GM12878 (cell line): ENCODE results near the gene LRRC56. TPM values are rescaled to one million over a fixed set of nuclear protein-coding genes. Genes with fewer than 3 reads are reported as not detected.

Experiments used
- ATAC-seq: fragments of 200-7000 bp; cut with Tn5 transposase; 3 replicates; pipeline ENCODE4 v1.9.1; 2020; ENCODE audit warnings: mild to moderate bottlenecking, moderate library complexity
- BruUV-seq: library from RNA; stranded (reverse); fragments of 400-500 nt; replicated peaks from 2 replicates; lab custom pipeline; 2021; lab: Mats Ljungman, UMichigan
- CTCF ChIA-PET: fragments of 300-600 bp; sonication (Branson Sonifier 250); formaldehyde crosslinking; extraction: SDS; loops from one replicate; lab custom pipeline; 2021; ENCODE audit warnings: inconsistent platforms; lab: Yijun Ruan, JAX
- POLR2A ChIA-PET: fragments of 350-600 bp; formaldehyde crosslinking; extraction: SDS; loops from one replicate; lab custom pipeline; 2021; ENCODE audit warnings: inconsistent platforms; lab: Charles Lee
- RAD21 ChIA-PET: fragments of 300-600 bp; sonication (Branson Sonifier 250); formaldehyde crosslinking; loops from one replicate; lab custom pipeline; 2023; ENCODE audit warnings: antibody characterized with exemption; ENCODE audit not compliant: unreplicated experiment; lab: Charles Lee
- SMC1A ChIA-PET: fragments of 300-600 bp; sonication (Branson Sonifier 250); formaldehyde crosslinking; loops from one replicate; lab custom pipeline; 2023; ENCODE audit not compliant: unreplicated experiment, uncharacterized antibody; lab: Charles Lee
- DNase-seq: peaks from one replicate; pipeline ENCODE4 v3.0.0-alpha.2; 2011; ENCODE audit warnings: low read depth, low spot score
- FAIRE-seq: peaks from 3 replicates; lab custom pipeline; 2011; peaks lifted over from hg19 to GRCh38; lab: Jason Lieb, UNC
- H2AFZ ChIP-seq: 2 replicates; pipeline ENCODE4 v1.6.0; 2011; ENCODE audit warnings: low read depth, low read length, control low read depth; ENCODE audit not compliant: control insufficient read depth
- H3K27ac ChIP-seq: 2 replicates; pipeline ENCODE4 v1.5.1; 2011; ENCODE audit warnings: control low read depth; ENCODE audit not compliant: control insufficient read depth, insufficient read depth
- H3K27me3 ChIP-seq, 2 experiments: replicated peaks in 1 of 2; 2 replicates each; pipeline versions ENCODE4 v1.6.0 to v1.6.1; 2011; ENCODE audit warnings: low read length in 1 of 2; ENCODE audit not compliant: control insufficient read depth in 2 of 2, insufficient read depth in 2 of 2
- H3K36me3 ChIP-seq, 2 experiments: 2 replicates each; pipeline ENCODE4 v1.5.1; 2011; ENCODE audit warnings: low read length in 1 of 2; ENCODE audit not compliant: control insufficient read depth in 2 of 2, insufficient read depth in 2 of 2
- H3K4me1 ChIP-seq: 2 replicates; pipeline ENCODE4 v1.6.1; 2011; ENCODE audit warnings: mild to moderate bottlenecking, low read length, moderate library complexity, mixed read lengths; ENCODE audit not compliant: control insufficient read depth, insufficient read depth
- H3K4me2 ChIP-seq: 2 replicates; pipeline ENCODE4 v1.6.0; 2011; ENCODE audit warnings: control low read depth; ENCODE audit not compliant: control insufficient read depth, insufficient read depth
- H3K4me3 ChIP-seq: fragments of 200-600 bp; sonication (generic); 2 replicates; pipeline ENCODE4 v1.5.1; 2016
- H3K79me2 ChIP-seq: 2 replicates; pipeline ENCODE4 v1.6.0; 2011; ENCODE audit warnings: low read length; ENCODE audit not compliant: control insufficient read depth, insufficient read depth
- H3K9ac ChIP-seq: 2 replicates; pipeline ENCODE4 v1.8.0; 2011; ENCODE audit warnings: low read length, control low read depth, mixed read lengths; ENCODE audit not compliant: control insufficient read depth, insufficient read depth
- H3K9me3 ChIP-seq: replicated peaks from 3 replicates; pipeline ENCODE4 v1.5.1; 2011; ENCODE audit warnings: mild to moderate bottlenecking, low read length; ENCODE audit not compliant: control insufficient read depth, insufficient read depth
- H4K20me1 ChIP-seq: 2 replicates; pipeline ENCODE4 v1.6.0; 2011; ENCODE audit not compliant: control insufficient read depth, insufficient read depth
- BACH1 ChIP-seq: fragments of 450-650 bp; IDR thresholded peaks from 2 replicates; pipeline ENCODE4 v1.6.1; 2017; ENCODE audit warnings: mild to moderate bottlenecking, borderline replicate concordance
- CHD1 ChIP-seq: IDR thresholded peaks from 2 replicates; pipeline ENCODE4 v1.6.1; 2012; ENCODE audit warnings: low read depth, low read length, improper control_type of control experiment
- HDAC2 ChIP-seq: fragments of 200-600 bp; sonication (generic); IDR thresholded peaks from 2 replicates; pipeline ENCODE4 v1.6.1; 2017
- JUND ChIP-seq: IDR thresholded peaks from 2 replicates; pipeline ENCODE4 v1.6.1; 2012; ENCODE audit warnings: low read depth, mild to moderate bottlenecking, low read length, improper control_type of control experiment, moderate library complexity
- KDM1A ChIP-seq: fragments of 200-600 bp; sonication (generic); IDR thresholded peaks from 2 replicates; pipeline ENCODE4 v1.6.1; 2016; ENCODE audit warnings: borderline replicate concordance
- RCOR1 ChIP-seq: conservative IDR thresholded peaks from 2 replicates; pipeline ENCODE4 v1.6.1; 2012; ENCODE audit warnings: low read depth, low read length, improper control_type of control experiment
- TARDBP ChIP-seq: IDR thresholded peaks from 2 replicates; pipeline ENCODE4 v1.6.1; 2016; ENCODE audit warnings: borderline replicate concordance
- YBX1 ChIP-seq: fragments of 450-650 bp; IDR thresholded peaks from 2 replicates; pipeline ENCODE4 v1.6.1; 2016; ENCODE audit warnings: antibody characterized with exemption
- WGBS: methylation state at CpG from one replicate; pipeline ENCODE4 v1.1.6; 2016; ENCODE audit warnings: low lambda C conversion rate; ENCODE audit not compliant: insufficient replicate concordance, insufficient coverage; ENCODE audit errors: missing lambda C conversion rate; 5-methylcytosine and 5-hydroxymethylcytosine counted together
- in situ Hi-C: fragments of 300-500 bp; cut with MboI; formaldehyde crosslinking; loops from 9 replicates; pipeline ENCODE4 v1.14.3; 2018; ENCODE audit warnings: mixed read lengths
- intact Hi-C: fragments of 100-400 bp; cut with micrococcal nuclease; formaldehyde crosslinking; loops from one replicate; pipeline ENCODE4 v1.14.2; 2022; ENCODE audit not compliant: unreplicated experiment
- polyA plus RNA-seq, 11 experiments: library from polyadenylated mRNA; depleted of rRNA in 4 of 11; unstranded in 6 of 11; stranded (reverse) in 5 of 11; fragments of >200 nt; fragmentation: Nextera tagmentation in 4 of 11; fragmentation: Illumina TruSeq in 1 of 11; extraction: Ambion mirVana in 4 of 11; extraction: Trizol in 1 of 11; gene quantifications; 1 replicate in 1 of 11; 2 replicates in 10 of 11; pipeline versions ENCODE4 v1.2.1 to v1.2.3, GENCODE V29; 2011 to 2016; ENCODE audit warnings: inconsistent platforms in 2 of 11, missing spikeins in 2 of 11, low read depth in 1 of 11
- total RNA-seq, 4 experiments: library from RNA; depleted of rRNA in 3 of 4; stranded (reverse); fragments of >200 nt in 3 of 4; fragmentation: Illumina TruSeq in 1 of 4; extraction: Trizol in 1 of 4; gene quantifications; 2 replicates each; pipeline versions ENCODE4 v1.2.1 to v1.2.3, GENCODE V29; 2013 to 2021
- TF ChIP-seq, protein P1 (sequence below): IDR thresholded peaks from 2 replicates; pipeline ENCODE4 v1.6.1; 2012; ENCODE audit warnings: low read length, inconsistent platforms

The LRRC56 gene
- total and polyA plus RNA-seq, 10 of the 15 experiments (the other 5 are each of a cell fraction or from before 2014, with no cell fraction given): 0.02 to 1.9 (median 0.75) TPM; not detected in 1

DNA sequence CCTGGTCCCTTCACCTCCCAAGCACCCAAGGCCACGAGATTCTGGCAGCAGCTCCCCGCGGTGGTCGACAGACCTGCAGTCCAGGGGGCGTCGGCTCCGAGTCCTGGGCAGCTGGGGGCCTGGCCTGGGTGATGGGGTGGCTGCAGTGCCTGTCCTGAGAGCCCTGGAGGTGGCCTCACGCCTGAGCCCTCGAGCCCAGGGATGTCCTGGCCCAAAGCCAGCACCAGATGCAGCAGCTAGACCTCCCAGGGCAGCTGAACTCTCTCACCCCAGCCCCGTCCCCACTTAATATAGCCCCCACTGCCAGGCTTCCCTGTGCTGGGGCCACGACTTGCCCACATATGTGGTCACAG is 16.6 kb downstream of the LRRC56 start:
- no peak for FAIRE-seq

More for the DNA sequence above, 16.6 kb downstream of the LRRC56 start:
- Histone ChIP-seq H3K27me3 (peaks cover 0 to 5% of the 10 kb centered on the region in 2 experiments; a peak in 2 of 4 replicates), H3K36me3 (no peaks in the 10 kb centered on the region), H3K27ac (no peak overlapping the region), H3K9me3 (no peaks in the 10 kb centered on the region), H3K9ac (no peak overlapping the region), H3K79me2 (no peaks in the 10 kb centered on the region), H4K20me1 (no peaks in the 10 kb centered on the region), H2AFZ (no peak overlapping the region), H3K4me3 (no peak overlapping the region), H3K4me2 (no peak overlapping the region), H3K4me1 (no peaks in the 10 kb centered on the region)
- intact Hi-C loops: loop anchor here (2.0 kb wide), 1 partner anchor 169 kb away; no protein-coding TSS in a partner anchor
- no peak for TF ChIP-seq CHD1
- TF ChIP-seq HDAC2: no peak
- TF ChIP-seq KDM1A: no peak
- TF ChIP-seq TARDBP: no peak
- TF ChIP-seq YBX1: no peak
- TF ChIP-seq, protein P1, sequence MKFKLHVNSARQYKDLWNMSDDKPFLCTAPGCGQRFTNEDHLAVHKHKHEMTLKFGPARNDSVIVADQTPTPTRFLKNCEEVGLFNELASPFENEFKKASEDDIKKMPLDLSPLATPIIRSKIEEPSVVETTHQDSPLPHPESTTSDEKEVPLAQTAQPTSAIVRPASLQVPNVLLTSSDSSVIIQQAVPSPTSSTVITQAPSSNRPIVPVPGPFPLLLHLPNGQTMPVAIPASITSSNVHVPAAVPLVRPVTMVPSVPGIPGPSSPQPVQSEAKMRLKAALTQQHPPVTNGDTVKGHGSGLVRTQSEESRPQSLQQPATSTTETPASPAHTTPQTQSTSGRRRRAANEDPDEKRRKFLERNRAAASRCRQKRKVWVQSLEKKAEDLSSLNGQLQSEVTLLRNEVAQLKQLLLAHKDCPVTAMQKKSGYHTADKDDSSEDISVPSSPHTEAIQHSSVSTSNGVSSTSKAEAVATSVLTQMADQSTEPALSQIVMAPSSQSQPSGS: no peak
- no peak for TF ChIP-seq JUND
- TF ChIP-seq RCOR1: no peak
- TF ChIP-seq BACH1: no peak
- WGBS: 42% methylated on average over 10 of the region's 11 CpGs
- in situ Hi-C loops: no loop called here
- ChIA-PET POLR2A (interaction anchor here (1.4 kb wide), 1 partner anchor 18 kb away, joined by 5 read pairs; the partner anchor contains the start of gene HRAS), CTCF (interaction anchor here (0.9 to 1.8 kb wide), 5 partner anchors 15 to 243 kb away, joined by 3 to 54 read pairs (median 3); no protein-coding TSS in a partner anchor), RAD21 (interaction anchor here (0.5 to 2.6 kb wide), 4 partner anchors 116 to 172 kb away, joined by 3 to 22 read pairs (median 12); partner anchors contain the start of genes DEAF1 and TMEM80), SMC1A (interaction anchor here (1.0 kb wide), 1 partner anchor 169 kb away, joined by 4 read pairs; no protein-coding TSS in a partner anchor)
- BruUV-seq: no TSS peak
- ATAC-seq (no peak), DNase-seq (no peak)
